Tibial nerve (tissue), 4 donors: Measurements from ENCODE around the gene ANKRD31. TPM values are rescaled to one million over a fixed set of nuclear protein-coding genes. Genes with fewer than 3 reads are reported as not detected.
"Not testable (repeated sequence)": the region's sequence is repeated elsewhere in the genome, so short reads cannot be mapped to it uniquely, and the experiment has no call there.

Experiments
- DNase-seq, 2 donors: peaks; one replicate each; pipeline ENCODE4 v3.0.0-alpha.2; 2019; ENCODE audit warnings: low spot score in 2 of 2
- H3K27ac ChIP-seq, 4 donors: fragments of 200-600 bp; sonication (generic) in 3 of 4; one replicate each; pipeline ENCODE4 v1.5.1; 2017 to 2019; ENCODE audit warnings: mild to moderate bottlenecking in 1 of 4
- H3K27me3 ChIP-seq, 2 donors: fragments of 200-600 bp; sonication (generic) in 1 of 2; one replicate each; pipeline versions ENCODE4 v1.5.1 to v1.6.0; 2017 to 2019
- H3K36me3 ChIP-seq, 3 donors: fragments of 200-600 bp; sonication (generic); one replicate each; pipeline ENCODE4 v1.5.1; 2018 to 2019
- H3K4me1 ChIP-seq, 4 donors: fragments of 200-600 bp; sonication (generic) in 3 of 4; one replicate each; pipeline ENCODE4 v1.5.1; 2017 to 2019
- H3K4me3 ChIP-seq, 4 donors: fragments of 200-600 bp; sonication (generic) in 3 of 4; one replicate each; pipeline ENCODE4 v1.5.1; 2017 to 2019; ENCODE audit warnings: mild to moderate bottlenecking in 1 of 4, moderate library complexity in 1 of 4
- H3K9me3 ChIP-seq, 4 donors: fragments of 200-600 bp; sonication (generic) in 3 of 4; one replicate each; pipeline ENCODE4 v1.5.1; 2017 to 2019
- EP300 ChIP-seq, 2 donors: sonication (generic); formaldehyde crosslinking; IDR thresholded peaks; one replicate each; pipeline ENCODE4 v1.6.1; 2017; ENCODE audit warnings: antibody characterized with exemption in 2 of 2, mild to moderate bottlenecking in 1 of 2
- POLR2A ChIP-seq, 2 donors: fragments of 450-650 bp; IDR thresholded peaks; one replicate each; pipeline ENCODE4 v1.6.1; 2017; ENCODE audit warnings: antibody characterized with exemption in 2 of 2, mild to moderate bottlenecking in 2 of 2, moderate library complexity in 2 of 2
- WGBS, 2 donors: methylation state at CpG; one replicate each; pipeline ENCODE4 v1.1.5; 2018; 5-methylcytosine and 5-hydroxymethylcytosine counted together
- total RNA-seq, 4 donors: library from RNA; depleted of rRNA; stranded (reverse); fragments of >200 nt; gene quantifications; one replicate each; pipeline ENCODE4 v1.1.0, GENCODE V29; 2016
- TF ChIP-seq, protein P1 (sequence below), 5 experiments: fragments of 200-600 bp in 3 of 5; fragments of 450-650 bp in 2 of 5; sonication (generic) in 3 of 5; IDR thresholded peaks; one replicate each; pipeline ENCODE4 v1.5.1; 2016 to 2019; ENCODE audit warnings: antibody characterized with exemption in 5 of 5, mild to moderate bottlenecking in 3 of 5, moderate library complexity in 2 of 5

ANKRD31 gene
- total RNA-seq, 4 donors from 2014 or later = 0.21 to 1.5 (median 0.35) TPM

DNA sequence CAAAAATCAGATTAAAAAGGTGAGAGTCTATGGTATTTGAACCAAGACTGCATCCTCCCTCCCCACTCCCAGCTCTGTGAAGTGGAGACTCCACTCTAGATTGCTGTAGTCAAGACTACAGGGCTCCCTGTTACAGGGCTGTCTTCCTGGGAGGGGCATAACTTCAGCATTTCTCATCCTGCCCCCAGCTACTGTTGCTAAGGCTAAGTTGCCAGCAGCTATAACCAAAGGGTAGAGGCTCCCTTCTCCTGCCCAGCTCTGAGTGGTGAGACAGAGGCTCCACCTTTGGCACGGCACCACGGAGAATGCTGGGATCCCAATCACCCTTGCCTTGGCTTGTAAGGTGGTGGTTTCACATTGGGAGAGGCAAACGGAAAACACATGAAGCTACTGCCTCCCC lies 145.1 kb downstream of the ANKRD31 start:
- DNase-seq = no peak
- Histone ChIP-seq H3K4me1 (no peaks in the 10 kb centered on the region), H3K27me3 (no peaks in the 10 kb centered on the region), H3K4me3 (no peak overlapping the region), H3K9me3 (peaks cover 0 to 9% (median 0%) of the 10 kb centered on the region in 4 donors), H3K27ac (no peak overlapping the region), H3K36me3 (no peaks in the 10 kb centered on the region)
- 77 to 83% methylated on average over 3 of the region's 3 CpGs for WGBS, 2 donors
- TF ChIP-seq POLR2A (IDR thresholded peaks at IDR 0.05) (no peak), EP300 (IDR thresholded peaks at IDR 0.05) (no peak)
- TF ChIP-seq, protein P1, sequence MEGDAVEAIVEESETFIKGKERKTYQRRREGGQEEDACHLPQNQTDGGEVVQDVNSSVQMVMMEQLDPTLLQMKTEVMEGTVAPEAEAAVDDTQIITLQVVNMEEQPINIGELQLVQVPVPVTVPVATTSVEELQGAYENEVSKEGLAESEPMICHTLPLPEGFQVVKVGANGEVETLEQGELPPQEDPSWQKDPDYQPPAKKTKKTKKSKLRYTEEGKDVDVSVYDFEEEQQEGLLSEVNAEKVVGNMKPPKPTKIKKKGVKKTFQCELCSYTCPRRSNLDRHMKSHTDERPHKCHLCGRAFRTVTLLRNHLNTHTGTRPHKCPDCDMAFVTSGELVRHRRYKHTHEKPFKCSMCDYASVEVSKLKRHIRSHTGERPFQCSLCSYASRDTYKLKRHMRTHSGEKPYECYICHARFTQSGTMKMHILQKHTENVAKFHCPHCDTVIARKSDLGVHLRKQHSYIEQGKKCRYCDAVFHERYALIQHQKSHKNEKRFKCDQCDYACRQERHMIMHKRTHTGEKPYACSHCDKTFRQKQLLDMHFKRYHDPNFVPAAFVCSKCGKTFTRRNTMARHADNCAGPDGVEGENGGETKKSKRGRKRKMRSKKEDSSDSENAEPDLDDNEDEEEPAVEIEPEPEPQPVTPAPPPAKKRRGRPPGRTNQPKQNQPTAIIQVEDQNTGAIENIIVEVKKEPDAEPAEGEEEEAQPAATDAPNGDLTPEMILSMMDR (IDR thresholded peaks at IDR 0.05) = no peak

DNA sequence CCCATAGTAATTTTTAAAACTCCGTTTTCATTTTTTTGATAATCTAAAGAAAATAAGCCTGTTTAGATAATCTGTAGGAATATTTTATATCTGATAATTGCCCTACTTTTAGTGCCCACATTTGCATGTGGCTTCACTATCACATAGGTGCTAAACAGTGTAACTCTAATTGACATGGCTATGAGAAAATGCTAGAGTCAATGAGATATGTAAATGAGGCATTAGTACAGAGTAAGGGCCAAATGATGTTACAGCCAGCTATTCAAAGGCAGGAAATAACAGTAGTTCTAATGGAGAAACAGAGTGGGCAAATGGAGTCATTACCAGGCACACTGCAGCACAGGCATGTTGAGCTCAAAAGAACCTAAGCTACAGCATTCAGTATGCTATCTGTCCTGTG lies 147.0 kb downstream of the ANKRD31 start:
- H3K27ac ChIP-seq = no peak overlapping the region
- no peaks in the 10 kb centered on the region for H3K4me1 ChIP-seq
- H3K27me3 ChIP-seq = no peaks in the 10 kb centered on the region
- no peak overlapping the region for H3K4me3 ChIP-seq
- DNase-seq = no peak
- TF ChIP-seq EP300 (IDR thresholded peaks at IDR 0.05) = no peak
- TF ChIP-seq POLR2A (IDR thresholded peaks at IDR 0.05) = no peak
- TF ChIP-seq, protein P1 (IDR thresholded peaks at IDR 0.05) = no peak
- H3K36me3 ChIP-seq = no peaks in the 10 kb centered on the region
- 67 to 69% methylated on average over 1 of the region's 1 CpG for WGBS, 2 donors
- peaks cover 0 to 7% (median 0%) of the 10 kb centered on the region in 4 donors for H3K9me3 ChIP-seq

DNA sequence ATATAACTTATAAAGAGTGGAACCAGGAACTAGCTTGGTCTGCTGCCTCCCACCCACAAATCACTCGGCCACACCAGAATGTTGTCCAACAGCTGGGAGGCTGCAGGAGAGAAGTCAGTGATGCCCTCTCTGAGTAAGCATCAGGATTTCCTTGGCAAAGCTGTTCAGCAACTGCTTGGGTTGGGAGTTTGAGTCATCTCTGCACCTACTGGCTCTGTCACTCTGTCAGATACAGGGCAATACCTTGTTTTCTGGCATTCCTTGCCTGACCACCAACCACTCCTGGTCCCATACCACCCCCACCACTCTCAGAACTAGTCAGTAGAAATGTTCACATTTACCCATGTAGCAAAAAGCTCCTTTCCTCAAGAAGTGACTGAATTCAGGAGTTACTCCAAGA lies 147.5 kb downstream of the ANKRD31 start:
- Histone ChIP-seq H3K4me3 (no peak overlapping the region), H3K27me3 (no peaks in the 10 kb centered on the region), H3K9me3 (peaks cover 0 to 7% (median 0%) of the 10 kb centered on the region in 4 donors), H3K4me1 (no peaks in the 10 kb centered on the region), H3K27ac (no peak overlapping the region), H3K36me3 (no peaks in the 10 kb centered on the region)
- WGBS, 2 donors = 82 to 83% methylated on average over 1 of the region's 1 CpG
- no peak for DNase-seq
- TF ChIP-seq, protein P1 (IDR thresholded peaks at IDR 0.05) = no peak
- no peak for TF ChIP-seq EP300 (IDR thresholded peaks at IDR 0.05)
- TF ChIP-seq POLR2A (IDR thresholded peaks at IDR 0.05) = no peak

DNA sequence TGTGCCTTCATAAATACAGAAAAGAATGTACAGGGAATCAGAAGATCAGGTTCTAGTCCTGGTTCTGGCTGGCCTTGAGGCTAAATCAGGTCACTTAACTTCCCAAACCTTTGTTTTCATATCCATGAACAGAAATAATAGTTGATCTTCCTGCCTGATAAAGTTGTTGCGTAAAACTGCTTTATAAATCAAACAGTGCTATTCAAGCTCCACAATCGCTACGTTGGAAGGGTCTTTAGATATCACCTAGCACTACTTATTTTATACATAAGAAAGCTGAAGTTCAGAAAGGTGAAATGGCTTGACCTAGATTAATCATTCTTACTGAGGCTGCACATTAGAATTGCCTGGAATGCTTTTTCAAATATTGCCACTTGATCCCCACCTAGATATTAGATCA lies 148.0 kb downstream of the ANKRD31 start:
- H3K27me3 ChIP-seq = no peaks in the 10 kb centered on the region
- no peak for DNase-seq
- peaks cover 0 to 6% (median 0%) of the 10 kb centered on the region in 4 donors for H3K9me3 ChIP-seq
- no peak overlapping the region for H3K4me3 ChIP-seq
- no peaks in the 10 kb centered on the region for H3K36me3 ChIP-seq
- TF ChIP-seq, protein P1 (IDR thresholded peaks at IDR 0.05) = no peak
- TF ChIP-seq EP300 (IDR thresholded peaks at IDR 0.05) (no peak), POLR2A (IDR thresholded peaks at IDR 0.05) (no peak)
- no peaks in the 10 kb centered on the region for H3K4me1 ChIP-seq
- 92% methylated on average over 3 of the region's 3 CpGs for WGBS, 2 donors
- H3K27ac ChIP-seq = no peak overlapping the region

DNA sequence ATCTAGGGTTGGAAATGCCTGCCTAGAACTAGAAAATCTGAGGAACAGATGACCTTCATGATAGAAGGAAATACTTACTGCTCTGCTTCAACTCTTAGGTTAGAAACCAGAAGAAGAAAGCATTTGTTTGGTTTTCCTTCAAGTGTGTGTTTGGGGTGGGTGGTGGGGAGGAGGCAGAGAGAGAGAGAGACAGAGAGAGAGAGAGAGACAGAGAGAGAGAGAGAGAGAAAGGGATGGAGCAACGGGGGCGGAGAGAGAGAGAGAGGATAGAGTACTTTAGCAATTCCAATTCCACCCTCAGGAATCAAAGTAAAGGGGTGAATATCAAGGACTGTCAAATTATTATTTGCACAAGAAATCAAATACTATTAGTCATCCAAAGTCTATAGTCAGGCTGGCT lies 155.2 kb downstream of the ANKRD31 start:
- TF ChIP-seq, protein P1 (IDR thresholded peaks at IDR 0.05) = no peak
- no peak for TF ChIP-seq POLR2A (IDR thresholded peaks at IDR 0.05)
- no peak for TF ChIP-seq EP300 (IDR thresholded peaks at IDR 0.05)
- WGBS, 2 donors = 75 to 77% methylated on average over 2 of the region's 2 CpGs
- Histone ChIP-seq H3K27me3 (no peaks in the 10 kb centered on the region), H3K36me3 (no peaks in the 10 kb centered on the region), H3K4me1 (no peaks in the 10 kb centered on the region), H3K9me3 (no peaks in the 10 kb centered on the region), H3K4me3 (no peak overlapping the region), H3K27ac (no peak overlapping the region)
- DNase-seq = no peak

DNA sequence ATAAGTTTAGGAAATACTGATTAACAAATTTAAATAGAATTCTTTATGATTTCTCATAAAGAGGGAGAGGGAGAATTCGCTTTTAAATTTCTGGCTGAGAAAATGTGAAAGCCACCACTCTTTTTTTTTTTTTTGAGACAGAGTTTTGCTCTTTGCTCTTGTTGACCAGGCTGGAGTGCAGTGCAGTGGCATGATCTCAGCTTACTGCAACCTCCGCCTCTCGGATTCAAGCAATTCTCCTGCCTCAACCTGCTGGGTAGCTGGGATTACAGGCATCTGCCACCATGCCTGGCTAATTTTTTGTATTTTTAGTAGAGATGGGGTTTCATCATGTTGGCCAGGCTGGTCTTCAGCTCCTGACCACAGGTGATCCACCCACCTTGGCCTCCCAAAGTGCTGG lies 157.3 kb downstream of the ANKRD31 start:
- not testable (repeated sequence) for H3K4me3 ChIP-seq
- 83 to 86% methylated on average over 3 of the region's 3 CpGs for WGBS, 2 donors

More for the DNA sequence above, 157.3 kb downstream of the ANKRD31 start:
- H3K36me3 ChIP-seq, H3K27ac ChIP-seq, DNase-seq, H3K27me3 ChIP-seq, H3K4me1 ChIP-seq, H3K9me3 ChIP-seq: not testable (repeated sequence)
